ENCODE results near the gene WNT9A.

The WNT9A gene

GRCh38 chr1:227954163-227954850 lies 6.6 kb upstream of the WNT9A start:
- DNase-seq (ENCODE audit: low read depth): no peak

GRCh38 chr1:227953022-227953412 lies 5.3 kb upstream of the WNT9A start:
- no peak for DNase-seq (ENCODE audit: low read depth)

- no peak for DNase-seq (ENCODE audit: low read depth)
Observed at GRCh38 chr1:227952374-227953021, 4.8 kb upstream of the WNT9A start.

GRCh38 chr1:227951624-227952373 lies 4.1 kb upstream of the WNT9A start:
- no peak for DNase-seq (ENCODE audit: low read depth)

GRCh38 chr1:227950735-227951346 lies 3.1 kb upstream of the WNT9A start:
- no peak for DNase-seq (ENCODE audit: low read depth)

GRCh38 chr1:227949954-227950734 lies 2.4 kb upstream of the WNT9A start:
- DNase-seq (ENCODE audit: low read depth): no peak

- no peak for DNase-seq (ENCODE audit: low read depth)
Observed at GRCh38 chr1:227949341-227949921, 1.7 kb upstream of the WNT9A start.

GRCh38 chr1:227948493-227949260 lies 945 bp upstream of the WNT9A start:
- no peak for DNase-seq (ENCODE audit: low read depth)

- no peak for DNase-seq (ENCODE audit: low read depth)
Observed at GRCh38 chr1:227947386-227947675, 401 bp downstream of the WNT9A start.

- DNase-seq (ENCODE audit: low read depth): no peak
Observed at GRCh38 chr1:227946624-227947385, 927 bp downstream of the WNT9A start.

GRCh38 chr1:227945891-227946623 lies 1.7 kb downstream of the WNT9A start:
- DNase-seq (ENCODE audit: low read depth): no peak

- DNase-seq (ENCODE audit: low read depth): no peak
Observed at GRCh38 chr1:227944931-227945890, 2.5 kb downstream of the WNT9A start.

GRCh38 chr1:227944090-227944930 lies 3.4 kb downstream of the WNT9A start:
- DNase-seq (ENCODE audit: low read depth): no peak

GRCh38 chr1:227943381-227944089 lies 4.2 kb downstream of the WNT9A start:
- DNase-seq (ENCODE audit: low read depth): no peak

GRCh38 chr1:227942716-227943261 lies 4.9 kb downstream of the WNT9A start:
- DNase-seq (ENCODE audit: low read depth): no peak

- DNase-seq (ENCODE audit: low read depth): no peak
Observed at GRCh38 chr1:227942021-227942715, 5.6 kb downstream of the WNT9A start.

All from CMK (cell line).